Uterus (tissue), 4 donors: Measurements from ENCODE around the gene VANGL1. TPM values are rescaled to one million over a fixed set of nuclear protein-coding genes. Genes with fewer than 3 reads are reported as not detected.

Source experiments
- DNase-seq, 2 donors: peaks; one replicate each; pipeline ENCODE4 v3.0.0-alpha.2; 2019 to 2020
- H3K27ac ChIP-seq, 2 donors: fragments of 200-600 bp; sonication (generic); 1 replicate in 1 of 2; 2 replicates in 1 of 2; pipeline ENCODE4 v1.5.1; 2016 to 2018
- H3K27me3 ChIP-seq, 2 donors: fragments of 200-600 bp; sonication (generic); one replicate each; pipeline ENCODE4 v1.5.1; 2018 to 2019; ENCODE audit warnings: control low read depth in 1 of 2
- H3K36me3 ChIP-seq, 2 donors: fragments of 200-600 bp; sonication (generic); one replicate each; pipeline ENCODE4 v1.5.1; 2019; ENCODE audit warnings: control low read depth in 1 of 2
- H3K4me1 ChIP-seq, 2 donors: fragments of 200-600 bp; sonication (generic); one replicate each; pipeline ENCODE4 v1.5.1; 2018 to 2019; ENCODE audit warnings: control low read depth in 1 of 2
- H3K4me3 ChIP-seq, 2 donors: fragments of 200-600 bp; sonication (generic); 1 replicate in 1 of 2; 2 replicates in 1 of 2; pipeline ENCODE4 v1.5.1; 2018 to 2019; ENCODE audit warnings: mild to moderate bottlenecking in 1 of 2
- H3K9me3 ChIP-seq, 2 donors: fragments of 200-600 bp; sonication (generic); one replicate each; pipeline ENCODE4 v1.5.1; 2019; ENCODE audit warnings: control low read depth in 1 of 2
- POLR2A ChIP-seq, 2 donors: fragments of 450-650 bp; IDR thresholded peaks; one replicate each; pipeline ENCODE4 v1.6.1; 2016; ENCODE audit warnings: antibody characterized with exemption in 2 of 2, mild to moderate bottlenecking in 1 of 2, moderate library complexity in 1 of 2
- intact Hi-C: fragments of 100-400 bp; cut with DNase I; formaldehyde crosslinking; loops from one replicate; pipeline ENCODE4 v1.15.1; 2023; ENCODE audit warnings: low total_unique reads
- total RNA-seq, 4 donors: library from RNA; depleted of rRNA in 3 of 4; stranded (reverse); fragments of >200 nt in 3 of 4; gene quantifications; one replicate each; pipeline versions ENCODE4 v1.1.0 to v1.2.4, GENCODE V29; 2014 to 2023
- TF ChIP-seq, protein P1 (sequence below), 4 experiments: fragments of 200-600 bp in 2 of 4; fragments of 450-650 bp in 2 of 4; sonication (generic) in 2 of 4; IDR thresholded peaks; one replicate each; pipeline ENCODE4 v1.5.1; 2016 to 2019; ENCODE audit warnings: antibody characterized with exemption in 4 of 4, mild to moderate bottlenecking in 2 of 4, moderate library complexity in 1 of 4
- donor health status: DM: yes; HTN: yes; CAD: no.

Gene VANGL1
- total RNA-seq, 4 donors from 2014 or later = 2.8 to 22.3 (median 11.9) TPM

DNA sequence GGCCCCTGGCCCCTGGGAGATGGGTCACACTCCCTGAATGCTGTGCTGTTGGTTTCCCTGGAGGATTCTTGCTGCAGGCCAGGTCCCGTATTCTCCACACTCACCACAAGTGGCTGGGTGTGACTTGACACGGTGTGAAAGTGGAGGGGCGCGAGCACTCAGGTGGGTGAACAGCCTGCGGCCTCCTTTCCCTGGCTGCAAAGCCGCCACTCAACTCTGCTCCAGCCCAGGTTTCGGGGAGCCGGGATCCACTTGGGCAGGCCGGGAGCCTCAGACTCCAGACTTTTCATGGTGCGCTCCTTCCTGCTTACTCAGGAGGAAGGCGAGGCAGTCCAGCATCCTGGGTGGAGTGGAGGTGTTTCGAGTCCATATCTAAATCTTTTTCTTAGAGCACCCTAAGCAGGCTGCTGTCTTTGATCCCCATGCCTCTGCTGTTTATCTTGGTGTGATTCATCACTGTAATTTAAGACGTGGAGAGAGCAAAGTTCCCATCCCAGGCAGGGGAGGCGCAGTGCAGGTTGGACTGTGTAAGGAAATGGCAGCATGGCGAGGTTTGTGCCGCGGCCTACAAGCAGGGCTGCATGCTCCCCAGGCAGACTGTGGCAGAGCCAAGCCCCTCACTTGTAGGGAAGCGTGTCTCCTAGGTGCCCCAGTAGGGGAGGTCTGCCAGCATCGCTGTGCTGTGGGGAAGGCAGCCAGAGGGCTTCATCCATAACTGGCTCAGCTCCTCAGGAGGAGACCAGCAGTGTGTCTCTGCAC lies 29.6 kb downstream of the VANGL1 start:
- H3K27ac ChIP-seq = no peak overlapping the region
- no peak overlapping the region for H3K4me3 ChIP-seq

DNA sequence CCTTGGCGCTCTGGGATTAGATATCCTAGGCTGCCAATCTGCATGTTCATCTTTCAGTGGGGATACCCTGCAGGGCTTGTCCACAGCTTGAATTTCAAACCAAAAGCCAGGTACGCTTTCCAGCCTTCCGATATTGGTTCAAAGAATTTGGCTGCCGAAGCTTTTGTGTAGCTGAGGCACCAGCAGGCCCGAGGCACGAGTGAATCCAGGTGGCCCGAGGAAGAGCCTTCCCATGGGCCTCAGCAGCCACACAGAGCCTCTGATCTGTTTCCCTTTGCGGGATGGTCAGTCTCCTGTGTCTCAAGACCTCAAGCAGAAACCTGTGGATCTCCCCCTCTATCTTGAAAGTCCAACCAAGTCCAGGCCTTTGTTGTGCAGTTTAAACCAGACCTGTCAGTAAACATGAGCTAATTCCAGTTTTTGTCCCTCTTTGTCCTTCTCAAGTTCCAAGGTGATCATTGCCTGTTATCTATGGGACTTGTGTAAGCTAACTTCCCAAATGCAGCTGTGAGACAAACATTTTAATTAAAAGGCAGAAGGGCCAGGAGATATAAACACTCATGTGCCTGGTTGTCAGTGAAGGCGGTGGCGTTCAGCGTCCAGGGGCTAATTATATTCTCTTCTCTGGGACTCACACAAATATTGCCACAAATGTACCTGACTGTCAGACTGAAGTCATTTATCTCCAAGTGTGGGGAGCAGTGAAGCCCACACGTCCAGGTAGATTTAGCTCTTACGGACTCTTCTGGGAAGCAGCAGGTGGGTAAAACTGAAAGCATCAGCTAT lies 30.6 kb downstream of the VANGL1 start:
- Histone ChIP-seq H3K4me3 (no peak overlapping the region), H3K27me3 (no peaks in the 10 kb centered on the region), H3K9me3 (no peaks in the 10 kb centered on the region), H3K4me1 (no peaks in the 10 kb centered on the region), H3K27ac (no peak overlapping the region), H3K36me3 (no peaks in the 10 kb centered on the region)
- intact Hi-C loops = no loop called here
- TF ChIP-seq POLR2A (IDR thresholded peaks at IDR 0.05) = no peak
- TF ChIP-seq, protein P1, sequence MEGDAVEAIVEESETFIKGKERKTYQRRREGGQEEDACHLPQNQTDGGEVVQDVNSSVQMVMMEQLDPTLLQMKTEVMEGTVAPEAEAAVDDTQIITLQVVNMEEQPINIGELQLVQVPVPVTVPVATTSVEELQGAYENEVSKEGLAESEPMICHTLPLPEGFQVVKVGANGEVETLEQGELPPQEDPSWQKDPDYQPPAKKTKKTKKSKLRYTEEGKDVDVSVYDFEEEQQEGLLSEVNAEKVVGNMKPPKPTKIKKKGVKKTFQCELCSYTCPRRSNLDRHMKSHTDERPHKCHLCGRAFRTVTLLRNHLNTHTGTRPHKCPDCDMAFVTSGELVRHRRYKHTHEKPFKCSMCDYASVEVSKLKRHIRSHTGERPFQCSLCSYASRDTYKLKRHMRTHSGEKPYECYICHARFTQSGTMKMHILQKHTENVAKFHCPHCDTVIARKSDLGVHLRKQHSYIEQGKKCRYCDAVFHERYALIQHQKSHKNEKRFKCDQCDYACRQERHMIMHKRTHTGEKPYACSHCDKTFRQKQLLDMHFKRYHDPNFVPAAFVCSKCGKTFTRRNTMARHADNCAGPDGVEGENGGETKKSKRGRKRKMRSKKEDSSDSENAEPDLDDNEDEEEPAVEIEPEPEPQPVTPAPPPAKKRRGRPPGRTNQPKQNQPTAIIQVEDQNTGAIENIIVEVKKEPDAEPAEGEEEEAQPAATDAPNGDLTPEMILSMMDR (IDR thresholded peaks at IDR 0.05) = no peak
- no peak for DNase-seq

More for the DNA sequence above, 29.6 kb downstream of the VANGL1 start:
- H3K9me3 ChIP-seq = no peaks in the 10 kb centered on the region
- H3K4me1 ChIP-seq = no peaks in the 10 kb centered on the region
- intact Hi-C loops = no loop called here
- H3K36me3 ChIP-seq = no peaks in the 10 kb centered on the region
- TF ChIP-seq, protein P1 (IDR thresholded peaks at IDR 0.05) = no peak
- TF ChIP-seq POLR2A (IDR thresholded peaks at IDR 0.05) = no peak
- DNase-seq = no peak
- H3K27me3 ChIP-seq = no peaks in the 10 kb centered on the region

DNA sequence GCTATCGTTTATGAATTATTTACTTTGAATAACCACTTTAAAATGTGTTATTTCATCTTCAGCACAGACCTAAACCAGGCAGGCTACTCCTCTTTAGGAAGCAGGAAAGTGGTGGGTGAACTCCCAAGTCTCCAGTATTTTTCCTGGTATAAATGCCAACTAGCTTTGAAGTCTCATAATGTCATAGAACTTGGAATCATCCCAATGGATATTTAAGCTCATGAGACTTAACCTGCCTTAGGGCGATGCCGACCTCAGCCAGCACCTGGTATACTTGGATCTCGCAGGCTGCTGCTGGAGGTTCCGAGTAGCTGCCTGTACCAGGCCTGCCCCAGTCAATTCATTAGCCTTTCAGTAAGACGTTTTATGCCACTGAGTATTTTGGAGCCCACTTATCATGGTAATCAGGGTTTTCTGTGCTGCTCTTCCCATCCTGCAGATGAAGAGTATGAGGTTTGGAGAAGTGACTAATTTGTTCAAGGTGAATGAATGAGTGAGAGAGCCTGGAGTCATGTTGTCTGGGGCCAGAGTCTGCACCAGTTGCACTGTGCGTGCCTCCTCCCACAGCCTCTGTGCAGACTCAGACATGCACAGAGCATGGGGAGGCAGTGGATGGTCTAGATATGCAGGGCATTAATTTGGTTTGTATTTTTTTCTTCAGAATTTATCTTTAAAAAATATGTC lies 34.9 kb downstream of the VANGL1 start:
- DNase-seq = no peak
- Histone ChIP-seq H3K36me3 (no peaks in the 10 kb centered on the region), H3K4me3 (no peak overlapping the region), H3K9me3 (no peaks in the 10 kb centered on the region), H3K27ac (no peak overlapping the region), H3K4me1 (peaks cover 0 to 14% of the 10 kb centered on the region in 2 donors), H3K27me3 (no peaks in the 10 kb centered on the region)
- TF ChIP-seq, protein P1 (IDR thresholded peaks at IDR 0.05) = no peak
- no peak for TF ChIP-seq POLR2A (IDR thresholded peaks at IDR 0.05)
- intact Hi-C loops = no loop called here

DNA sequence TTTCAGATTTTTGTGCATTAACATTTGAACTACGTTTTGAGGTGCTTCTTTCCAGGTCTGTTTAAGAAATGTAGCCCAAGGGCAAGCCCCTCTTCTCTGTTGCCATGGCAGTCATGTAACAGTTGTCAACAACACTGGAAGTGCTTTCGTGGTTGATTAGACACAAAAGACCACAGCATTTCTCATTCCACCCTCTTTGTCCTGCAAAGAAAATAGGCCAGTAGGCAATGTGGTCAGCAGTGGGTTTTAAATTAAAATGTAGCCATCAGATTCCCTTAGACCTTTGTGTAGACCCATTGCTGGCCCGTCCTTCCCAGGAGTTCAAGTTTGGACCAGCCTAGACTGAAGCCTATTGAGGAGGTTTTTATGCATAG lies 35.4 kb downstream of the VANGL1 start:
- H3K27ac ChIP-seq = peak overlapping the region in 1 of 2 donors; percentile 82
- no peak for TF ChIP-seq POLR2A (IDR thresholded peaks at IDR 0.05)
- TF ChIP-seq, protein P1 (IDR thresholded peaks at IDR 0.05) = no peak
- H3K9me3 ChIP-seq = no peaks in the 10 kb centered on the region
- H3K4me1 ChIP-seq = peaks cover 0 to 14% of the 10 kb centered on the region in 2 donors
- no peak for DNase-seq
- no peak overlapping the region for H3K4me3 ChIP-seq
- intact Hi-C loops = no loop called here
- H3K27me3 ChIP-seq = no peaks in the 10 kb centered on the region
- H3K36me3 ChIP-seq = no peaks in the 10 kb centered on the region
